Activated CD8-positive, alpha-beta memory T cell treated with anti-CD3 and anti-CD28 coated beads for 24 hours (primary cell): ENCODE data around the gene DET1.

Experiments used
- DNase-seq: peaks from one replicate; pipeline ENCODE4 v3.0.0-alpha.2; 2020

DET1 gene

DNA sequence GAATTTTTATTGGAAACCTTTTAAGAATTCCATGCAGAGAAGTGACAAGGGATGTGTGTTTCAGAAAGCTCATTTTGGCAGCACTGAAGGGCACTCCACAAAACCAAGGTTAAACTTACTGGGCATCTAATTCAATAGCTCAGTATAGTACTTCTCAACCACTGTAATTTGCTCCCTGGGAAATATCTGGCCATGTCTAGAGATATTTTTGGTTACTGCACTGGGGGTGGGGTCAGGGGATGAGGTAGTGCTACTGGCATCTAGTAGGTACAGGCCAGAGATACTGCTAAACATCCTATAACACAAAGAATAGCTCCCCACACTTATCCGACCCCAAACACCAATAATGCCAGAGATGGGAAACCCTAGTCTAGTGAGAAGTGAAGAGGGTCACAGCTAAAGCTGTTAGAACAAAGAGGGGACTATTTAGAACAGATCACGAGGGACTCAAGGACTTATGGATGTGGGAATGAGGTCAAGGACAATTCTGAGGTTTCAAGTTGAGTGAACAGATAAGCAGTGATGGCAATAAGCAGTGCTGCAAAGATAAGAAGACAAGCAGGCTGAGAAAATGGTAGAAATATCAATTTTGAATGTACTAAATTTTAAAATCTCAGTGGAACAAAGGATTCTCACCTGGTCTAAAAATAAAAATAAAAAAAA lies 82.5 kb downstream of the DET1 start:
- no peak for DNase-seq
